Measurements from ENCODE around the gene CD37. TPM values are rescaled to one million over a fixed set of nuclear protein-coding genes. Genes with fewer than 3 reads are reported as not detected.

Gene CD37
- total and polyA plus RNA-seq, 2 of the 4 experiments (the other 2 are of a cell fraction), result not detected

DNA sequence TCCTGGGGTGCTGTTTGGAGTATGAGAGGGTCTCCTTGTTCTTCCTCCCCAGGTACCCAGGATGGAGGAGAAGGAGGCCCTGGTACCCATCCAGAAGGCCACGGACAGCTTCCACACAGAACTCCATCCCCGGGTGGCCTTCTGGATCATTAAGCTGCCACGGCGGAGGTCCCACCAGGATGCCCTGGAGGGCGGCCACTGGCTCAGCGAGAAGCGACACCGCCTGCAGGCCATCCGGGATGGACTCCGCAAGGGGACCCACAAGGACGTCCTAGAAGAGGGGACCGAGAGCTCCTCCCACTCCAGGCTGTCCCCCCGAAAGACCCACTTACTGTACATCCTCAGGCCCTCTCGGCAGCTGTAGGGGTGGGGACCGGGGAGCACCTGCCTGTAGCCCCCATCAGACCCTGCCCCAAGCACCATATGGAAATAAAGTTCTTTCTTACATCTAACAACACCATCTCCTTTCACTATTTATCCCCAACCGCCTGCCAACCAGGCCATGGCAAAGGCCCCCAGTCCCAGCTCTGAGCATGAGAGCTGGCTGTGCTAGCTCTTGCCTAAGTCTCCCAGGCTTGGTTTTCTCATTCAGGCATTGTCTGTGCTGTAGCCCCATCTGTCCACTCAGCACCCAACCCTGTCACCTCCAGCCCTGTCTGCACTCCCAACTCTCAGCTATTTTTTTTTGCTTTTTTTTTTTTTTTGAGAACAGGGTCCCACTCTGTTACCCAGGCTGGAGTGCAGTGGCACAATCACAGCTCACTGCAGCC lies 39.6 kb downstream of the CD37 start:
- Histone ChIP-seq H3K4ac (ENCODE audit: low read depth, low read length) (no peak overlapping the region), H3K14ac (replicated peaks; ENCODE audit: low read depth, low read length) (no peak overlapping the region), H3K9me1 (ENCODE audit: insufficient read depth, low read length) (no peaks in the 10 kb centered on the region), H2BK20ac (ENCODE audit: low read depth, low read length) (no peak overlapping the region), H2BK5ac (ENCODE audit: low read depth, low read length, poor library complexity, severe bottlenecking) (no peak overlapping the region), H3K18ac (ENCODE audit: low read depth, low read length) (no peak overlapping the region), H2BK120ac (ENCODE audit: low read depth, low read length) (no peak overlapping the region), H3K56ac (ENCODE audit: extremely low read depth, insufficient read depth, low read length) (no peak overlapping the region), H4K5ac (ENCODE audit: low read depth, low read length) (no peak overlapping the region), H4K91ac (ENCODE audit: insufficient read depth, low read depth, low read length) (no peak overlapping the region), H2AK9ac (replicated peaks; ENCODE audit: low read depth, low read length, poor library complexity) (no peak overlapping the region), H3K4me3 (ENCODE audit: insufficient read depth, low read depth, low read length) (no peak overlapping the region), H3K36me3 (ENCODE audit: control insufficient read depth, insufficient read depth, low read length) (no peaks in the 10 kb centered on the region), H3K9me3 (ENCODE audit: control insufficient read depth, insufficient read depth, low read length) (peaks cover 15% of the 10 kb centered on the region), H4K8ac (ENCODE audit: low read depth in 2 of 2, low read length in 2 of 2) (no peak overlapping the region), H4K20me1 (ENCODE audit: insufficient read depth, low read length) (no peaks in the 10 kb centered on the region), H3K27me3 (ENCODE audit: control insufficient read depth, insufficient read depth, low read length) (peaks cover 21% of the 10 kb centered on the region), H3K27ac (ENCODE audit: insufficient read depth, low read length) (no peak overlapping the region), H3K4me2 (ENCODE audit: low read depth, low read length) (no peak overlapping the region), H3K4me1 (ENCODE audit: control insufficient read depth, insufficient read depth, low read length) (no peaks in the 10 kb centered on the region), H2AFZ (replicated peaks; ENCODE audit: low read length, poor library complexity) (no peak overlapping the region), H3K23ac (ENCODE audit: low read depth, low read length) (no peak overlapping the region), H3K79me1 (ENCODE audit: low read depth in 1 of 2, low read length in 2 of 2) (no peaks in the 10 kb centered on the region), H2AK5ac (ENCODE audit: low read depth, low read length) (no peak overlapping the region), H2BK15ac (ENCODE audit: low read depth, low read length) (no peak overlapping the region), H3K9ac (ENCODE audit: low read depth, low read length) (no peak overlapping the region)
- in situ Hi-C loops (cut with MboI; ENCODE audit: low sequenced_read_pairs), result no loop called here
- DNase-seq, result no peak
- no peak for TF ChIP-seq FOS (IDR thresholded peaks at IDR 0.05; ENCODE audit: low read depth, low read length)
- TF ChIP-seq, protein P1, sequence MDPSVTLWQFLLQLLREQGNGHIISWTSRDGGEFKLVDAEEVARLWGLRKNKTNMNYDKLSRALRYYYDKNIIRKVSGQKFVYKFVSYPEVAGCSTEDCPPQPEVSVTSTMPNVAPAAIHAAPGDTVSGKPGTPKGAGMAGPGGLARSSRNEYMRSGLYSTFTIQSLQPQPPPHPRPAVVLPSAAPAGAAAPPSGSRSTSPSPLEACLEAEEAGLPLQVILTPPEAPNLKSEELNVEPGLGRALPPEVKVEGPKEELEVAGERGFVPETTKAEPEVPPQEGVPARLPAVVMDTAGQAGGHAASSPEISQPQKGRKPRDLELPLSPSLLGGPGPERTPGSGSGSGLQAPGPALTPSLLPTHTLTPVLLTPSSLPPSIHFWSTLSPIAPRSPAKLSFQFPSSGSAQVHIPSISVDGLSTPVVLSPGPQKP (IDR thresholded peaks at IDR 0.05; ENCODE audit: borderline replicate concordance, low read depth, low read length), result no peak
- TF ChIP-seq MAZ (IDR thresholded peaks at IDR 0.05; ENCODE audit: borderline replicate concordance, low read depth, low read length), result no peak
- no peak for TF ChIP-seq CEBPB (IDR thresholded peaks at IDR 0.05; ENCODE audit: low read depth, low read length)
- no peak for TF ChIP-seq MAFK (IDR thresholded peaks at IDR 0.05; ENCODE audit: low read depth, low read length)
- no peak for TF ChIP-seq CHD1 (IDR thresholded peaks at IDR 0.05; ENCODE audit: low read depth, low read length)
- no peak for TF ChIP-seq RCOR1 (IDR thresholded peaks at IDR 0.05; ENCODE audit: insufficient replicate concordance, low read length)
- no peak for TF ChIP-seq POLR2A (IDR thresholded peaks at IDR 0.05; ENCODE audit: low read depth, low read length)
- no peak for TF ChIP-seq NFE2L2 (IDR thresholded peaks at IDR 0.05; ENCODE audit: low read depth, low read length)
- TF ChIP-seq, protein P2, sequence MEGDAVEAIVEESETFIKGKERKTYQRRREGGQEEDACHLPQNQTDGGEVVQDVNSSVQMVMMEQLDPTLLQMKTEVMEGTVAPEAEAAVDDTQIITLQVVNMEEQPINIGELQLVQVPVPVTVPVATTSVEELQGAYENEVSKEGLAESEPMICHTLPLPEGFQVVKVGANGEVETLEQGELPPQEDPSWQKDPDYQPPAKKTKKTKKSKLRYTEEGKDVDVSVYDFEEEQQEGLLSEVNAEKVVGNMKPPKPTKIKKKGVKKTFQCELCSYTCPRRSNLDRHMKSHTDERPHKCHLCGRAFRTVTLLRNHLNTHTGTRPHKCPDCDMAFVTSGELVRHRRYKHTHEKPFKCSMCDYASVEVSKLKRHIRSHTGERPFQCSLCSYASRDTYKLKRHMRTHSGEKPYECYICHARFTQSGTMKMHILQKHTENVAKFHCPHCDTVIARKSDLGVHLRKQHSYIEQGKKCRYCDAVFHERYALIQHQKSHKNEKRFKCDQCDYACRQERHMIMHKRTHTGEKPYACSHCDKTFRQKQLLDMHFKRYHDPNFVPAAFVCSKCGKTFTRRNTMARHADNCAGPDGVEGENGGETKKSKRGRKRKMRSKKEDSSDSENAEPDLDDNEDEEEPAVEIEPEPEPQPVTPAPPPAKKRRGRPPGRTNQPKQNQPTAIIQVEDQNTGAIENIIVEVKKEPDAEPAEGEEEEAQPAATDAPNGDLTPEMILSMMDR (conservative IDR thresholded peaks at IDR 0.05; ENCODE audit: low read depth, low read length), result no peak
- no peak for TF ChIP-seq RAD21 (IDR thresholded peaks at IDR 0.05; ENCODE audit: low read length)
- ATAC-seq (ENCODE audit: low read depth), result no peak
- intact Hi-C loops (cut with micrococcal nuclease), result no loop called here
- no CpG with 5 or more reads among the region's 16 CpGs for WGBS, 2 experiments (ENCODE audit: extremely low coverage in 2 of 2, insufficient read length in 1 of 2)
- CTCF ChIA-PET, result no interaction called here
- dilution Hi-C loops (cut with HindIII; ENCODE audit: low sequenced_read_pairs, unreplicated experiment), result no loop called here
- BruUV-seq (replicated peaks), result no TSS peak
- POLR2A ChIA-PET (ENCODE audit: unreplicated experiment), result no interaction called here
